Neural crest cell (in vitro differentiated cells): Measurements from ENCODE around the gene MUL1. TPM values are rescaled to one million over a fixed set of nuclear protein-coding genes. Genes with fewer than 3 reads are reported as not detected.
"Not testable (repeated sequence)": the region's sequence is repeated elsewhere in the genome, so short reads cannot be mapped to it uniquely, and the experiment has no call there.

ENCODE experiments used
- DNase-seq: peaks from one replicate; pipeline ENCODE4 v3.0.0; 2021; ENCODE audit warnings: low read depth, mixed read lengths, low spot score
- H3K27ac Mint-ChIP-seq: one replicate; pipeline ENCODE4 v1.8.0; 2021; ENCODE audit warnings: mild to moderate bottlenecking, mixed read lengths; ENCODE audit not compliant: unreplicated experiment
- H3K27me3 Mint-ChIP-seq: 2 replicates; pipeline ENCODE4 v1.8.0; 2021; ENCODE audit warnings: low read depth, mild to moderate bottlenecking, mixed read lengths
- H3K36me3 Mint-ChIP-seq: 2 replicates; pipeline ENCODE4 v1.8.0; 2021; ENCODE audit warnings: low read depth, mild to moderate bottlenecking, mixed read lengths
- H3K4me1 Mint-ChIP-seq: 2 replicates; pipeline ENCODE4 v1.8.0; 2021; ENCODE audit warnings: mixed read lengths
- H3K4me3 Mint-ChIP-seq: one replicate; pipeline ENCODE4 v1.8.0; 2021; ENCODE audit warnings: mild to moderate bottlenecking, mixed read lengths
- H3K9me3 Mint-ChIP-seq: 2 replicates; pipeline ENCODE4 v1.8.0; 2021; ENCODE audit warnings: mixed read lengths
- CTCF ChIP-seq: fragments of 200-600 bp; sonication (generic); conservative IDR thresholded peaks from 2 replicates; pipeline ENCODE4 v1.5.0; 2021; ENCODE audit warnings: antibody characterized with exemption, mild to moderate bottlenecking
- total RNA-seq: library from RNA; stranded (reverse); gene quantifications from 2 replicates; pipeline ENCODE4 v1.2.1, GENCODE V29; 2021

MUL1 gene
- total RNA-seq, 1 donor from 2014 or later, result 27.6 TPM

GRCh38 chr1:20498116-20498515, 9.8 kb downstream of the MUL1 start:
- Mint-ChIP-seq H3K4me1 (no peaks in the 10 kb centered on the region), H3K27ac (no peak overlapping the region), H3K36me3 (no peaks in the 10 kb centered on the region), H3K9me3 (no peaks in the 10 kb centered on the region), H3K27me3 (no peaks in the 10 kb centered on the region), H3K4me3 (no peak overlapping the region)
- TF ChIP-seq CTCF, result no peak
- DNase-seq, result no peak

- Mint-ChIP-seq H3K9me3 (no peaks in the 10 kb centered on the region), H3K4me3 (no peak overlapping the region), H3K27ac (no peak overlapping the region), H3K27me3 (no peaks in the 10 kb centered on the region), H3K4me1 (no peaks in the 10 kb centered on the region), H3K36me3 (no peaks in the 10 kb centered on the region)
- TF ChIP-seq CTCF, result no peak
- no peak for DNase-seq
Measured at GRCh38 chr1:20497506-20497905, 10.4 kb downstream of the MUL1 start.

- not testable (repeated sequence) for H3K4me3 Mint-ChIP-seq, DNase-seq, H3K4me1 Mint-ChIP-seq, H3K27ac Mint-ChIP-seq, H3K27me3 Mint-ChIP-seq, H3K36me3 Mint-ChIP-seq, H3K9me3 Mint-ChIP-seq
Measured at GRCh38 chr1:20496725-20497383, 11.1 kb downstream of the MUL1 start.

GRCh38 chr1:20496241-20496661, 11.7 kb downstream of the MUL1 start:
- Mint-ChIP-seq H3K4me3 (no peak overlapping the region), H3K27ac (no peak overlapping the region), H3K36me3 (no peaks in the 10 kb centered on the region), H3K9me3 (no peaks in the 10 kb centered on the region), H3K4me1 (no peaks in the 10 kb centered on the region), H3K27me3 (no peaks in the 10 kb centered on the region)
- DNase-seq, result no peak
- TF ChIP-seq CTCF, result no peak

GRCh38 chr1:20495661-20496060, 12.3 kb downstream of the MUL1 start:
- DNase-seq, result no peak
- no peaks in the 10 kb centered on the region for H3K9me3 Mint-ChIP-seq
- no peaks in the 10 kb centered on the region for H3K36me3 Mint-ChIP-seq
- H3K27me3 Mint-ChIP-seq, result no peaks in the 10 kb centered on the region
- H3K4me3 Mint-ChIP-seq, result no peak overlapping the region
- H3K27ac Mint-ChIP-seq, result no peak overlapping the region
- H3K4me1 Mint-ChIP-seq, result no peaks in the 10 kb centered on the region
- TF ChIP-seq CTCF, result no peak

- TF ChIP-seq CTCF, result no peak
- Mint-ChIP-seq H3K36me3 (no peaks in the 10 kb centered on the region), H3K9me3 (no peaks in the 10 kb centered on the region), H3K27ac (no peak overlapping the region), H3K4me1 (no peaks in the 10 kb centered on the region), H3K27me3 (peaks cover 3% of the 10 kb centered on the region), H3K4me3 (no peak overlapping the region)
- no peak for DNase-seq
Measured at GRCh38 chr1:20494609-20495311, 13.2 kb downstream of the MUL1 start.
